ENCODE data around the gene PPP4R3A. TPM values are rescaled to one million over a fixed set of nuclear protein-coding genes. Genes with fewer than 3 reads are reported as not detected.

Gene PPP4R3A
- total and polyA plus RNA-seq, 10 of the 15 experiments (the other 5 are each of a cell fraction or from before 2014, with no cell fraction given) = 19.4 to 97.8 (median 62.9) TPM

DNA sequence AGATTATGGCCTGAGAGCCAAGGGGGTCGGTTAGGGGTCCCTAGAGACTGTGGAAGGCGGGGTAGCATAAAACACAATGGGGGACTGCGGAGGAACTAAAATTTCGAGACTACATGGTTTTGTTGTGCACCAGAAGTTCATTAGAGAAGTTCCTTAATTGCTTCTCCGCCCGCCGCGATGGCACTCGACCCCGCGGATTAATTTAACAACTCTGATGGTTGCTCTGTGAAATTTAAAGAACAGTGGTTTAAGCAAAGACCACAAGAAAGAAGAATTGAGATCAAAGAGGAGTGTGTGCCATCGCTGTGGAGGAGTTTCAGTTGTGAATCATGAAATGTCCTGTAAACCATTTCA lies 91.1 kb downstream of the PPP4R3A start (continued):
- TF ChIP-seq ETV6 (conservative IDR thresholded peaks at IDR 0.05 in 1 of 2, IDR thresholded peaks at IDR 0.05 in 1 of 2; ENCODE audit: borderline replicate concordance in 1 of 2, low read depth in 1 of 2) (no peak), EED (IDR thresholded peaks at IDR 0.05; ENCODE audit: low read depth) (no peak), EP300 (IDR thresholded peaks at IDR 0.05; ENCODE audit: borderline replicate concordance in 1 of 2, control insufficient read depth in 1 of 2, low read depth in 2 of 2, low read length in 2 of 2) (0 out of 4 replicates have a peak, but pooled peaks of 1 of the 2 experiments have one; percentile 16), SPI1 (IDR thresholded peaks at IDR 0.05; ENCODE audit: borderline replicate concordance, insufficient read depth, low read depth, low read length) (peak; percentile 20; the same call in 1 of the 2 replicates), MTA3 (IDR thresholded peaks at IDR 0.05; ENCODE audit: borderline replicate concordance, low read length) (0 out of 2 replicates have a peak, but pooled peaks have one; percentile 48), EGR1 (IDR thresholded peaks at IDR 0.05; ENCODE audit: borderline replicate concordance in 1 of 2, low read depth in 2 of 2, low read length in 2 of 2) (no peak), ZNF622 (IDR thresholded peaks at IDR 0.05) (no peak), MTA2 (IDR thresholded peaks at IDR 0.05; ENCODE audit: low read depth) (peak; percentile 91), TBL1XR1 (IDR thresholded peaks at IDR 0.05; ENCODE audit: low read depth, low read length) (no peak), FOXM1 (IDR thresholded peaks at IDR 0.05; ENCODE audit: low read depth, low read length) (0 out of 2 replicates have a peak, but pooled peaks have one; percentile 57), SMC3 (IDR thresholded peaks at IDR 0.05; ENCODE audit: borderline replicate concordance, low read length) (no peak), ESRRA (IDR thresholded peaks at IDR 0.05; ENCODE audit: low read length) (no peak), JUND (IDR thresholded peaks at IDR 0.05; ENCODE audit: low read depth, low read length) (no peak), WRNIP1 (IDR thresholded peaks at IDR 0.05; ENCODE audit: borderline replicate concordance, low read depth, low read length) (no peak), IKZF2 (IDR thresholded peaks at IDR 0.05) (peak in 1 of 2 experiments; percentile 45; a peak in 2 of 4 replicates), SMARCA5 (IDR thresholded peaks at IDR 0.05) (no peak), NFYA (IDR thresholded peaks at IDR 0.05; ENCODE audit: borderline replicate concordance, low read depth, low read length) (no peak), KAT2A (conservative IDR thresholded peaks at IDR 0.05; ENCODE audit: control insufficient read depth, low read depth, low read length) (no peak), MYB (IDR thresholded peaks at IDR 0.05; ENCODE audit: borderline replicate concordance, low read depth, low read length) (no peak)
- TF ChIP-seq, protein P1, sequence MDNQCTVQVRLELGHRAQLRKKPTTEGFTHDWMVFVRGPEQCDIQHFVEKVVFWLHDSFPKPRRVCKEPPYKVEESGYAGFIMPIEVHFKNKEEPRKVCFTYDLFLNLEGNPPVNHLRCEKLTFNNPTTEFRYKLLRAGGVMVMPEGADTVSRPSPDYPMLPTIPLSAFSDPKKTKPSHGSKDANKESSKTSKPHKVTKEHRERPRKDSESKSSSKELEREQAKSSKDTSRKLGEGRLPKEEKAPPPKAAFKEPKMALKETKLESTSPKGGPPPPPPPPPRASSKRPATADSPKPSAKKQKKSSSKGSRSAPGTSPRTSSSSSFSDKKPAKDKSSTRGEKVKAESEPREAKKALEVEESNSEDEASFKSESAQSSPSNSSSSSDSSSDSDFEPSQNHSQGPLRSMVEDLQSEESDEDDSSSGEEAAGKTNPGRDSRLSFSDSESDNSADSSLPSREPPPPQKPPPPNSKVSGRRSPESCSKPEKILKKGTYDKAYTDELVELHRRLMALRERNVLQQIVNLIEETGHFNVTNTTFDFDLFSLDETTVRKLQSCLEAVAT (IDR thresholded peaks at IDR 0.05) = no peak
- TF ChIP-seq, protein P2, sequence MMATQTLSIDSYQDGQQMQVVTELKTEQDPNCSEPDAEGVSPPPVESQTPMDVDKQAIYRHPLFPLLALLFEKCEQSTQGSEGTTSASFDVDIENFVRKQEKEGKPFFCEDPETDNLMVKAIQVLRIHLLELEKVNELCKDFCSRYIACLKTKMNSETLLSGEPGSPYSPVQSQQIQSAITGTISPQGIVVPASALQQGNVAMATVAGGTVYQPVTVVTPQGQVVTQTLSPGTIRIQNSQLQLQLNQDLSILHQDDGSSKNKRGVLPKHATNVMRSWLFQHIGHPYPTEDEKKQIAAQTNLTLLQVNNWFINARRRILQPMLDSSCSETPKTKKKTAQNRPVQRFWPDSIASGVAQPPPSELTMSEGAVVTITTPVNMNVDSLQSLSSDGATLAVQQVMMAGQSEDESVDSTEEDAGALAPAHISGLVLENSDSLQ (IDR thresholded peaks at IDR 0.05) = no peak
- TF ChIP-seq, protein P3, sequence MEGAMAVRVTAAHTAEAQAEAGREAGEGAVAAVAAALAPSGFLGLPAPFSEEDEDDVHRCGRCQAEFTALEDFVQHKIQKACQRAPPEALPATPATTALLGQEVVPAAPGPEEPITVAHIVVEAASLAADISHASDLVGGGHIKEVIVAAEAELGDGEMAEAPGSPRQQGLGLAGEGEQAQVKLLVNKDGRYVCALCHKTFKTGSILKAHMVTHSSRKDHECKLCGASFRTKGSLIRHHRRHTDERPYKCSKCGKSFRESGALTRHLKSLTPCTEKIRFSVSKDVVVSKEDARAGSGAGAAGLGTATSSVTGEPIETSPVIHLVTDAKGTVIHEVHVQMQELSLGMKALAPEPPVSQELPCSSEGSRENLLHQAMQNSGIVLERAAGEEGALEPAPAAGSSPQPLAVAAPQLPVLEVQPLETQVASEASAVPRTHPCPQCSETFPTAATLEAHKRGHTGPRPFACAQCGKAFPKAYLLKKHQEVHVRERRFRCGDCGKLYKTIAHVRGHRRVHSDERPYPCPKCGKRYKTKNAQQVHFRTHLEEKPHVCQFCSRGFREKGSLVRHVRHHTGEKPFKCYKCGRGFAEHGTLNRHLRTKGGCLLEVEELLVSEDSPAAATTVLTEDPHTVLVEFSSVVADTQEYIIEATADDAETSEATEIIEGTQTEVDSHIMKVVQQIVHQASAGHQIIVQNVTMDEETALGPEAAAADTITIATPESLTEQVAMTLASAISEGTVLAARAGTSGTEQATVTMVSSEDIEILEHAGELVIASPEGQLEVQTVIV (IDR thresholded peaks at IDR 0.05; ENCODE audit: borderline replicate concordance, partially characterized antibody) = no peak

All from GM12878 (cell line).